ENCODE results near the gene PSMD13.

DNA sequence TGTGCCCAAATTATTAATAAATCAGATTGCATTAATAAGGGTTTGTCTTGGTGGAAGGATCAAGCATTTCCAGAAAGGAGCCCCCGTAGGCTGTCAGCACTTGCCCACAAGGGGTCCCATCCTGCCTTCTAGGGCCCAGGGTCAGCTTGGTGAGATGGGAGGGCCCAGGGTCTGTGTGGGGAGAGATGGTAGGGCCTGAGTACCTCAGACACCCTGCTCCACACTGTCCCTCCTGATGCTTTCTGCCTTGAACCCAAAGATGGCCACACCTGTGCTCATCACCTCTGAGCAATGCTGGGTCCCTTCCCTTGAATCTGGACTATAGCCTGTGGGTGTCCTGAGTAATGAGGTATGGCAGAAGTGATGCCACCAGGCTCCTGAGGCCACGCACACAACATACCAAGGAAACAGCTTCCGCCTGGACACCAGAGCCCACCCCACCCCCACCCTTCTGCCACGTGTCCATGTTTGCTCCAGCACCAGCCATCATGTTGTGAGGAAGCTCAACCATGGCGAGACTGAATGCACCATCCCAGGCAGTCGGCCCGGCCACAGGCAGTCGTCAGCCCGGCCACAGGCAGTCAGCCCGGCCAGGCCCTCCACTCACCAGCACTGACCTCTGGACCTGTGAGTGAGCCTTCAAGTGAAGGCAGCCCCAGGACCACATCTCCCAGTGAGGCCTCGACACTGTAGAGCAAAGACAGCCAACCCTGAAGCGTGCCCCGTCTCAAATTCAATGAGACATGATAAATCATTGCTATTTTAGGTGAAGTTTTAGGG lies 36.4 kb upstream of the PSMD13 start:
- TF ChIP-seq CTCF (IDR thresholded peaks at IDR 0.05; ENCODE audit: insufficient read depth, low read length) (no peak), POLR2AphosphoS5 (IDR thresholded peaks at IDR 0.05; ENCODE audit: low read depth) (no peak), GABPA (IDR thresholded peaks at IDR 0.05; ENCODE audit: low read depth) (no peak)
